Left hindlimb (tissue), 1 donor: ENCODE data around the gene KRT10.
A peak's percentile ranks its signal among the peaks of the same experiment; 100 is the strongest.
"Not testable (repeated sequence)": the region's sequence is repeated elsewhere in the genome, so short reads cannot be mapped to it uniquely, and the experiment has no call there.

Source experiments
- DNase-seq: peaks from one replicate; pipeline ENCODE4 v3.0.0-alpha.2; 2018

Gene KRT10

DNA sequence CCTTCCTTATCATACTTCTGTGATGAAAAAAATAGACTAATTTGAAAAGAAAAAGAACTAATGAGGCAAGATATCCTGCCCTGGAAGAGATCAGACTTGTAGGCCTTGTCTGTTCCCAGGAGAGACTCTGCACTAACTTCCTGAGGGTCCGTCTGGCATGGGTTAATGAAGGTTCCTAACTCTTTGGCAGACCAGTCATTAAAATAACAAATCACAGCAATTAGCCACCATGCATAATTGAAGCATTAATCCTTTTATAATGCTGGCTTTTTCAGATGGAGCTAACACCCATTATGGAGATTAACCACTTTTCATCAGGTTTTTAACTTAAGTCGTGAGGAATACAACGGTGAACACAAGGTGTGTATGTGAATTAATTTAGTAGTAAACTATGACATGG lies 10.4 kb upstream of the KRT10 start:
- DNase-seq, result no peak

GRCh38 chr17:40830085-40830776 lies 7.8 kb upstream of the KRT10 start:
- DNase-seq, result no peak

GRCh38 chr17:40828454-40829044 lies 6.1 kb upstream of the KRT10 start:
- no peak for DNase-seq

GRCh38 chr17:40827746-40828453 lies 5.5 kb upstream of the KRT10 start:
- no peak for DNase-seq

GRCh38 chr17:40825599-40825998 lies 3.2 kb upstream of the KRT10 start:
- no peak for DNase-seq

- DNase-seq, result no peak
These were observed 1.8 kb upstream of the KRT10 start for GRCh38 chr17:40824015-40824832.

DNA sequence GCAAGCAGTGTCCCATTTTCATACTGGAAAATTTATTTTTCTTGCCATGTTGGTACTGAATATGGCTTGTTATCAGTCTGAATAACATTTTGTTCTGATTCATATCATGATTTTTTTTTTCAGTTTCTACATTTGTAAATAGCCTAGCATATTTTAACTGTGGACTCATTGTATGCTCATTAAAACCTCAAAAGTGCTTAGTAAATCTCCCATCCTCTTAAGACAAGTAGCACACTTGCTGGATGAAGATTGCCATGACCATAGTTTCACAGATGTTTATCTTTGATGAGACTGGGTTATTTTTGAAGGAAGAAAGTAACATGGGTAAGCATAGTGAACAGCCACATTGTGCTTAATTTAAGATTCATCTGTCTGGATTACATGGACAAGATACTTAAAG lies 878 bp downstream of the KRT10 start:
- DNase-seq, result no peak

DNA sequence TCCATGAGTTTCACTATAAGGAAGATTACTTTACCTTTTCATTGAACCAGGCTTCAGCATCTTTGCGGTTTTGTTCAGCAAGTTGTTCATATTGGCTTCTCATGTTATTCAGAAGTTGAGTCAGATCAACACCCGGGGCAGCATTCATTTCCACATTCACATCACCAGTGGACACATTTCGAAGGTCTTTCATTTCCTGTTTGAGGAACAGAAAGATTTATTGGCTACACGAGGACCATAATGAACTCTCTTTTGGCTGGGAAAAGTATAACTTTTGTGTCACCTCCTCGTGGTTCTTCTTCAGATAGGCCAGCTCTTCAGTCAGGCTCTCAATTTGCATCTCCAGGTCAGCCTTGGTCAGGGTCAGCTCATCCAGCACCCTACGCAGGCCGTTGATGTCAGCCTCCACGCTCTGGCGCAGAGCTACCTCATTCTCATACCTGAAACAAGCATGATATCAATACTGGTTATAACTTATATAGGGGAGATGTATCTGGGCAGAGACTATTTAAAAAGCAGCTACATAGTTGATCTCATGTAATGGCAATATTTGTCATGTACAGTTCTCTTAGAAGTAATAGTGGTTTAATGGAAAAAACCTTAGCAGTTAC lies 2.1 kb downstream of the KRT10 start:
- DNase-seq, result no peak

- DNase-seq, result no peak
These were observed 2.8 kb downstream of the KRT10 start for GRCh38 chr17:40819528-40820125.

- DNase-seq, result peak; percentile 91
These were observed 3.5 kb downstream of the KRT10 start for GRCh38 chr17:40818733-40819527.

DNA sequence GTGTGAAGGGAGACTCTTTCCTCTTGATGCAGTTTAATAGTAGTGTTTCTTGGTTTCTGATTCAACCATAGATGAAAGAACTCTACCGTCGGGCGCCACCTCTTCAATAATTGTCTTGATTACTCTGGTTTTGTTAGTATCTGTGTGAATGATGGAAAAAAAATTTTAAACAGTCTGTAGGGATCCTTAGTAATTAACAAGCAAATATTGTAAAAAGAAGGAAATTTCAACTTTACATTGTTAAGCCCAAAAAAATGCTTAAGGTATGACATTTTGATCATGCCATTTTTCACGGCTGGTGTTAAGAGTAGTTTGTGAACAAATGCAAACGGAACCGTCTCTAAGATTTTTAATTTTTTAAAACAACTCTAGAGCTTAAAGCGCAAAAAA lies 4.1 kb downstream of the KRT10 start:
- no peak for DNase-seq

DNA sequence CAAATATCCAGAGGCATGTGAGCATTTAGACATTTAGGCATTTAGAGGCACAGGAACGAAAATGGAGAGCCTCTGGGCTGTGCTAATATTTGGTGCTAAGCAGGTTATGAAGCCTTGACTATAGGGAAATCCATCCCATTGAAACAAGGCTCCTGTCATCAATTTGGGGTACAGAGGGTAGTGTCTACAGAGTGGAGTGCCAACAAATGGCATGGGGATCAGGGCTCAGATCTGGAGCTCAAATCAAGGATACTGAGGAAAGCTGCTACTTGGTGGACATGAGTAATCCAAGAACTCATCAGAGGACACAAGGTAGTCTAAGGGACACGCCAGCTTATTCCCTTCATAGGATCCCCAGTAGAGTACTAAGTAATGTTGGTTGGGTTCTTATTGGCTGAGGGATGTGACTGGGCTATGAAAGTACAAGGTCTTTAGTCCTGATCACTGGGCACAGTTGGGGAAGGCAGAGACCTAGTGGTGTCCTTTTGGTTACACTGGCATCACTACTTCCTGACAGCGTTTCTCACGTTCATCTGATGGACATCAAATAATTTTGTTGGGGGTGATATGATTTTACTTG lies 5.2 kb downstream of the KRT10 start:
- DNase-seq, result no peak

DNA sequence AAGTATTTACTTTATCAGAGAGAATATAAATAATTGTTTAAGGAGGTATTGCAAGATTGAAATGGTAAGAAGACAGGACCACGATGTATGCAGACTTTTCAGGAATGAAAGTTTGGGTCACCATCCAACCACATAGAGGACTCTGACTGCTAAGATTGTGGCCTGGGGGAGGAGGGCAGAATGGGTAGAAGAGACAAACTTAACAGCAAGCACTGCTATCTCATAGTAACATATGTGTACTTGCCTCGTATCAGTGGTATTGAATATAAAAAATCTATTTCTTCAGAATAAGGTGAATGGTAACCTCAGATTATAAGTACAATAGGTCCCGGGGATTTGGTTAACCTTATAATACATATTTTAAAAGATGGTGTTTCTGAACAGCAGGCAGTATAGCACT lies 5.8 kb downstream of the KRT10 start:
- no peak for DNase-seq

DNA sequence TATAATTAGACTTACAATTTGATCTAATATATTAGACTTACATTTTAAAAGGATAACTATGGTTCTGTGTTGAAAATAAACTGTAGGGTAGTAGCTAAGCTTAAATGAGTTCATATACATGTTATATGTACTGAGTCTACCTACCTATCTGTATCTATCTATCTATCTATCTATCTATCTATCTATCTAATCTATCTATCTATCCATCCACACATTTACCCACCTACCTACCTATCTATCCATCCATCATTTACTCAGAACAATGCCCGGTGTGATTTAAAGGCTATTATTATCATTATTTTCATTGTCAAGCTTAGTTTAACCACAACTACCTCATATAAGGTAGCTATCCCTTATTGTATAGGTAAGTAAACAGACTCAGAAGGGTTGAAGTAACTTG lies 7.0 kb downstream of the KRT10 start:
- no peak for DNase-seq

- not testable (repeated sequence) for DNase-seq
These were observed 7.8 kb downstream of the KRT10 start for GRCh38 chr17:40814657-40815056.

GRCh38 chr17:40813804-40814203 lies 8.6 kb downstream of the KRT10 start:
- no peak for DNase-seq

- DNase-seq, result no peak
These were observed 9.8 kb downstream of the KRT10 start for GRCh38 chr17:40812639-40813038.

- DNase-seq, result no peak
These were observed 11.9 kb downstream of the KRT10 start for GRCh38 chr17:40810494-40810893.

GRCh38 chr17:40809721-40810421 lies 12.5 kb downstream of the KRT10 start:
- no peak for DNase-seq

GRCh38 chr17:40806131-40806530 lies 16.3 kb downstream of the KRT10 start:
- DNase-seq, result no peak
